ENCODE results near the gene MARK3.

DNA sequence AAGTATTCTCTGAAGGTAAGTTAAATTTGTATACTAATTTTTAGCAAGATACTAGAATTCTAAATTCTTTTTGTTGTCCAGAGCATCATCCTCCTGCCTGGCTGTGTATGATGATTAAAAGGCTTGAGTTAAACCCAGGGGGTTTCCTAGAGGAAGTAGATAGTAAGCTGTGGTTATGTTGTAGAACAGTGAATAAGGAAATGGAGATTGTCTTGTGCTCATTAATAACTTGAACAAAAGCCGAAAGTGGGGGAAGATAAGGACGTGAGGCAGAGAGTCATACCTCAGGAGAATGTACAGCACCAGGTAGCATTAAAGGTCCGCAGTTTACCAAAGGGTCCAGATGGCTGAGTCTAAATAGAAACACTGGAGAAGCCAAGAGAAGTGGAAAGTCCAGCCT, 95.4 kb downstream of the MARK3 start:
- TF ChIP-seq, protein P1, sequence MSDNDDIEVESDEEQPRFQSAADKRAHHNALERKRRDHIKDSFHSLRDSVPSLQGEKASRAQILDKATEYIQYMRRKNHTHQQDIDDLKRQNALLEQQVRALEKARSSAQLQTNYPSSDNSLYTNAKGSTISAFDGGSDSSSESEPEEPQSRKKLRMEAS (IDR thresholded peaks at IDR 0.05; ENCODE audit: low read depth, low read length): no peak
- TF ChIP-seq, protein P2, sequence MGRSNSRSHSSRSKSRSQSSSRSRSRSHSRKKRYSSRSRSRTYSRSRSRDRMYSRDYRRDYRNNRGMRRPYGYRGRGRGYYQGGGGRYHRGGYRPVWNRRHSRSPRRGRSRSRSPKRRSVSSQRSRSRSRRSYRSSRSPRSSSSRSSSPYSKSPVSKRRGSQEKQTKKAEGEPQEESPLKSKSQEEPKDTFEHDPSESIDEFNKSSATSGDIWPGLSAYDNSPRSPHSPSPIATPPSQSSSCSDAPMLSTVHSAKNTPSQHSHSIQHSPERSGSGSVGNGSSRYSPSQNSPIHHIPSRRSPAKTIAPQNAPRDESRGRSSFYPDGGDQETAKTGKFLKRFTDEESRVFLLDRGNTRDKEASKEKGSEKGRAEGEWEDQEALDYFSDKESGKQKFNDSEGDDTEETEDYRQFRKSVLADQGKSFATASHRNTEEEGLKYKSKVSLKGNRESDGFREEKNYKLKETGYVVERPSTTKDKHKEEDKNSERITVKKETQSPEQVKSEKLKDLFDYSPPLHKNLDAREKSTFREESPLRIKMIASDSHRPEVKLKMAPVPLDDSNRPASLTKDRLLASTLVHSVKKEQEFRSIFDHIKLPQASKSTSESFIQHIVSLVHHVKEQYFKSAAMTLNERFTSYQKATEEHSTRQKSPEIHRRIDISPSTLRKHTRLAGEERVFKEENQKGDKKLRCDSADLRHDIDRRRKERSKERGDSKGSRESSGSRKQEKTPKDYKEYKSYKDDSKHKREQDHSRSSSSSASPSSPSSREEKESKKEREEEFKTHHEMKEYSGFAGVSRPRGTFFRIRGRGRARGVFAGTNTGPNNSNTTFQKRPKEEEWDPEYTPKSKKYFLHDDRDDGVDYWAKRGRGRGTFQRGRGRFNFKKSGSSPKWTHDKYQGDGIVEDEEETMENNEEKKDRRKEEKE (IDR thresholded peaks at IDR 0.05): no peak
- TF ChIP-seq, protein P3, sequence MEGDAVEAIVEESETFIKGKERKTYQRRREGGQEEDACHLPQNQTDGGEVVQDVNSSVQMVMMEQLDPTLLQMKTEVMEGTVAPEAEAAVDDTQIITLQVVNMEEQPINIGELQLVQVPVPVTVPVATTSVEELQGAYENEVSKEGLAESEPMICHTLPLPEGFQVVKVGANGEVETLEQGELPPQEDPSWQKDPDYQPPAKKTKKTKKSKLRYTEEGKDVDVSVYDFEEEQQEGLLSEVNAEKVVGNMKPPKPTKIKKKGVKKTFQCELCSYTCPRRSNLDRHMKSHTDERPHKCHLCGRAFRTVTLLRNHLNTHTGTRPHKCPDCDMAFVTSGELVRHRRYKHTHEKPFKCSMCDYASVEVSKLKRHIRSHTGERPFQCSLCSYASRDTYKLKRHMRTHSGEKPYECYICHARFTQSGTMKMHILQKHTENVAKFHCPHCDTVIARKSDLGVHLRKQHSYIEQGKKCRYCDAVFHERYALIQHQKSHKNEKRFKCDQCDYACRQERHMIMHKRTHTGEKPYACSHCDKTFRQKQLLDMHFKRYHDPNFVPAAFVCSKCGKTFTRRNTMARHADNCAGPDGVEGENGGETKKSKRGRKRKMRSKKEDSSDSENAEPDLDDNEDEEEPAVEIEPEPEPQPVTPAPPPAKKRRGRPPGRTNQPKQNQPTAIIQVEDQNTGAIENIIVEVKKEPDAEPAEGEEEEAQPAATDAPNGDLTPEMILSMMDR (IDR thresholded peaks at IDR 0.05 in 2 of 3, conservative IDR thresholded peaks at IDR 0.05 in 1 of 3; ENCODE audit: control insufficient read depth in 2 of 3, extremely low read depth in 1 of 3, insufficient read depth in 1 of 3, low read depth in 3 of 3, low read length in 3 of 3): no peak
- TF ChIP-seq ZNF274 (IDR thresholded peaks at IDR 0.05; ENCODE audit: insufficient read depth, insufficient read length) (no peak), POLR2AphosphoS5 (IDR thresholded peaks at IDR 0.05; ENCODE audit: low read length) (no peak), CREB1 (IDR thresholded peaks at IDR 0.05; ENCODE audit: low read depth) (0 out of 2 replicates have a peak, but pooled peaks have one; percentile 24), HDAC6 (IDR thresholded peaks at IDR 0.05; ENCODE audit: unreplicated experiment) (no peak), RELA (IDR thresholded peaks at IDR 0.05; ENCODE audit: borderline replicate concordance, partially characterized antibody) (peak; percentile 65)

Data from GM12878 (cell line).